Left lung (tissue), 10 donors: Measurements from ENCODE around the gene LPAR1. TPM values are rescaled to one million over a fixed set of nuclear protein-coding genes. Genes with fewer than 3 reads are reported as not detected.
A peak's percentile ranks its signal among the peaks of the same experiment; 100 is the strongest.

Source experiments
- ATAC-seq: fragments of 200-7000 bp; cut with Tn5 transposase; one replicate; pipeline ENCODE4 v1.9.1; 2020; ENCODE audit warnings: moderate library complexity
- DNase-seq, 4 donors: peaks; one replicate each; pipeline ENCODE4 v3.0.0-alpha.2; 2013 to 2020
- H3K27ac ChIP-seq, 2 donors: fragments of 200-600 bp; sonication (generic) in 1 of 2; one replicate each; pipeline versions ENCODE4 v1.5.0 to v1.8.0; 2020 to 2021
- H3K27me3 ChIP-seq, 2 donors: fragments of 200-600 bp; sonication (generic) in 1 of 2; one replicate each; pipeline versions ENCODE4 v1.5.0 to v1.8.0; 2020 to 2021
- H3K36me3 ChIP-seq, 2 donors: fragments of 200-600 bp; sonication (generic) in 1 of 2; one replicate each; pipeline versions ENCODE4 v1.5.0 to v1.8.0; 2020 to 2021
- H3K4me1 ChIP-seq, 2 donors: fragments of 200-600 bp; one replicate each; pipeline ENCODE4 v1.8.0; 2021
- H3K4me3 ChIP-seq, 2 donors: fragments of 200-600 bp; sonication (generic) in 1 of 2; one replicate each; pipeline versions ENCODE4 v1.5.0 to v1.8.0; 2020 to 2021; ENCODE audit warnings: mild to moderate bottlenecking in 1 of 2
- H3K9me3 ChIP-seq, 2 donors: fragments of 200-600 bp; sonication (generic) in 1 of 2; one replicate each; pipeline versions ENCODE4 v1.5.0 to v1.8.0; 2020 to 2021
- CTCF ChIP-seq, 2 donors: fragments of 200-600 bp; sonication (generic) in 1 of 2; IDR thresholded peaks; one replicate each; pipeline versions ENCODE4 v1.5.0 to v1.8.0; 2021; ENCODE audit warnings: antibody characterized with exemption in 2 of 2
- intact Hi-C, 2 donors: fragments of 100-400 bp; cut with DNase I; formaldehyde crosslinking; loops; one replicate each; pipeline versions ENCODE4 v1.11.2 to v1.14.2; 2022
- polyA plus RNA-seq, 6 donors: library from polyadenylated mRNA; unstranded; fragments of 120-200 nt; gene quantifications; one replicate each; pipeline ENCODE4 v1.2.1, GENCODE V29; 2013; ENCODE audit not compliant: insufficient read length in 6 of 6
- total RNA-seq, 2 donors: library from RNA; stranded (reverse); fragmentation: NEBNext Ultra II Directional; extraction: Animal tissue kit (Norgen Biotek cat#: 25700); gene quantifications; one replicate each; pipeline ENCODE4 v1.2.1, GENCODE V29; 2021
- donor health status: DM: no; HTN: yes; CAD: no.
- donor health status: DM: no; HTN: no; CAD: no.

Gene LPAR1
- total and polyA plus RNA-seq, 8 donors, result 23.3 to 72.7 (median 60.7) TPM

GRCh38 chr9:111065414-111065813 is 27.1 kb upstream of the LPAR1 start:
- no peak for TF ChIP-seq CTCF (IDR thresholded peaks at IDR 0.05)
- Histone ChIP-seq H3K4me3 (no peak overlapping the region), H3K4me1 (peaks cover 0 to 18% of the 10 kb centered on the region in 2 donors), H3K27ac (no peak overlapping the region), H3K36me3 (no peaks in the 10 kb centered on the region), H3K9me3 (no peaks in the 10 kb centered on the region), H3K27me3 (no peaks in the 10 kb centered on the region)
- intact Hi-C loops, result no loop called here
- no peak for DNase-seq
- ATAC-seq, result no peak

GRCh38 chr9:111064160-111064837 is 26.0 kb upstream of the LPAR1 start:
- no peaks in the 10 kb centered on the region for H3K36me3 ChIP-seq
- no peaks in the 10 kb centered on the region for H3K27me3 ChIP-seq
- no peak for TF ChIP-seq CTCF (IDR thresholded peaks at IDR 0.05)
- intact Hi-C loops, result no loop called here
- DNase-seq (no peak), ATAC-seq (no peak)
- H3K9me3 ChIP-seq, result no peaks in the 10 kb centered on the region
- no peak overlapping the region for H3K4me3 ChIP-seq
- H3K4me1 ChIP-seq, result peaks cover 0 to 18% of the 10 kb centered on the region in 2 donors
- H3K27ac ChIP-seq, result no peak overlapping the region

DNA sequence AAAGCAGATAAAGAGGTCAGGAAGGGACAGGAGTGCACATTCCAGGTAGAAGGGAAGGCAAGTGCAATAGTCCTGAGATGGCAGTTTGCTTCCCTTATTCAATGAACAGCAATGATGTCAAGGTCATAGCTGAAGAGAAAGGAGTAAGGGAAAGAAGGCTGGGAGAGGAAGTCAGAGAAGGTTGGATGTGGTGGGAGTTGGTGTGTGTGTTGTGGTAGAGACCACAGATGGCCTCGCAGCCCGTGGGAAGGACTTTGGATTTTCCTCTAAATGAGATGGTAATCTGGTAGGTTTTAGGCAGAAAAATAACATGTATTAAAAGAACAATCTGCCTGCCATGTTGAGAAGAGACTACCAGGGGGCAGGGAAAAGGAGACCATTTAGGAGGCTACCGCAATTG is 25.1 kb upstream of the LPAR1 start:
- intact Hi-C loops, result no loop called here
- Histone ChIP-seq H3K36me3 (no peaks in the 10 kb centered on the region), H3K9me3 (no peaks in the 10 kb centered on the region), H3K4me1 (peaks cover 0 to 10% of the 10 kb centered on the region in 2 donors), H3K27ac (no peak overlapping the region), H3K4me3 (no peak overlapping the region), H3K27me3 (no peaks in the 10 kb centered on the region)
- no peak for ATAC-seq
- TF ChIP-seq CTCF (IDR thresholded peaks at IDR 0.05), result no peak
- no peak for DNase-seq

DNA sequence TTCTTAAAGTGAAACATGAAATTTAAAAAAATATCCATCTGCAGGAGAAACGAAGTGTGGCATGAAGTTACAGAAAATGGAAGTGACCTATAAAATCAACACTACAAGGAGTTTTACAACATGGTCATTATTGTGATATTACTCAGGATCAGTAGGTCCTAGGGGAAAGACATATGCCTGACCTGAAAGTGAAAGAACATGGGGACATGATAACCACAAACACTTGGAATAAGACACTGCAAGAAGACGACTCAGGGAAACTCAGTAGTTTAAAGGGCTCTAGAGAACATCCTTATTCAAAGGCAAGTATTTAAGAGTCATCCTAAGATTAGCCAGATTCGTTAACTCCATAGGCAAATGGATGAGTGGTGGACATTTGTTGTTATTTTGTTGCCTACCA is 19.9 kb upstream of the LPAR1 start:
- no peak overlapping the region for H3K4me3 ChIP-seq
- intact Hi-C loops, result no loop called here
- DNase-seq (no peak), ATAC-seq (no peak)
- TF ChIP-seq CTCF (IDR thresholded peaks at IDR 0.05), result no peak
- no peaks in the 10 kb centered on the region for H3K4me1 ChIP-seq
- H3K36me3 ChIP-seq, result no peaks in the 10 kb centered on the region
- H3K9me3 ChIP-seq, result no peaks in the 10 kb centered on the region
- no peaks in the 10 kb centered on the region for H3K27me3 ChIP-seq
- H3K27ac ChIP-seq, result no peak overlapping the region

GRCh38 chr9:111056538-111056937 is 18.3 kb upstream of the LPAR1 start:
- ATAC-seq (no peak), DNase-seq (peak in 1 of 4 donors; percentile 32)
- no peaks in the 10 kb centered on the region for H3K27me3 ChIP-seq
- no peaks in the 10 kb centered on the region for H3K9me3 ChIP-seq
- no peaks in the 10 kb centered on the region for H3K4me1 ChIP-seq
- TF ChIP-seq CTCF (IDR thresholded peaks at IDR 0.05), result no peak
- intact Hi-C loops, result no loop called here
- H3K4me3 ChIP-seq, result no peak overlapping the region
- no peak overlapping the region for H3K27ac ChIP-seq
- H3K36me3 ChIP-seq, result no peaks in the 10 kb centered on the region
